Subcutaneous preadipocyte (primary cell): ENCODE data around the gene CAMK2N2. TPM values are rescaled to one million over a fixed set of nuclear protein-coding genes. Genes with fewer than 3 reads are reported as not detected.

Experiments
- small RNA-seq: library from RNA; depleted of rRNA; stranded (forward); fragments of <200 nt; gene quantifications from one replicate; pipeline ENCODE3, GENCODE V24; 2012
- total RNA-seq: library from RNA; depleted of rRNA; stranded (reverse); fragments of >200 nt; gene quantifications from 2 replicates; pipeline ENCODE4 v1.2.3, GENCODE V29; 2012

Gene CAMK2N2
- total RNA-seq = not detected in 2 replicates

GRCh38 chr3:184261270-184261853 is at the start of gene CAMK2N2:
Gene CAMK2N2 (minus strand): TSS chr3:184261553. CDS start chr3:184261285, 268 bp downstream.

GRCh38 chr3:184298759-184299487 is 37.6 kb upstream of the CAMK2N2 start, which contains the start of gene PSMD2:
Gene PSMD2 (plus strand): TSS chr3:184299241. CDS start chr3:184299267, 26 bp downstream.

GRCh38 chr3:184275961-184276910 is 14.9 kb upstream of the CAMK2N2 start, which contains the start of gene ECE2:
Gene ECE2 (plus strand): TSS chr3:184276022. CDS start chr3:184276154, 132 bp downstream.

GRCh38 chr3:184249412-184250166 is 11.8 kb downstream of the CAMK2N2 start, which contains the start of gene EEF1AKMT4:
Gene EEF1AKMT4 (plus strand): TSS chr3:184249672. CDS start chr3:184249695, 23 bp downstream.

GRCh38 chr3:184248454-184249411 is 12.6 kb downstream of the CAMK2N2 start, which contains the start of gene ALG3:
Gene ALG3 (minus strand): TSS chr3:184248962. CDS start chr3:184248940, 22 bp downstream.

GRCh38 chr3:184229394-184230080 is 31.8 kb downstream of the CAMK2N2 start, which contains the start of gene VWA5B2:
Gene VWA5B2 (plus strand): TSS chr3:184229585. CDS start chr3:184230529, 944 bp downstream.

Small RNAs within 50 kb of the gene (small RNA-seq; reads per million reads assigned to genes)
- gene MIR1224 = not detected

Other genes with a start within 250 kb of the CAMK2N2 start
- 13.6 and 16.4 TPM in 2 replicates for gene ABCC5, start 243.7 kb downstream of the CAMK2N2 start, total RNA-seq
- not detected in 2 replicates for gene HTR3D, start 229.8 kb downstream of the CAMK2N2 start, total RNA-seq
- not detected in 2 replicates for gene HTR3C, start 208.5 kb downstream of the CAMK2N2 start, total RNA-seq
- gene HTR3E, start 164.5 kb downstream of the CAMK2N2 start, total RNA-seq = not detected in 2 replicates
- 26.1 and 34.2 TPM in 2 replicates for gene EIF2B5, start 126.2 kb downstream of the CAMK2N2 start, total RNA-seq
- gene DVL3, start 106.2 kb downstream of the CAMK2N2 start, total RNA-seq = 22.8 and 28.5 TPM in 2 replicates
- gene AP2M1, start 86.7 kb downstream of the CAMK2N2 start, total RNA-seq = 359 and 374 TPM in 2 replicates
- gene ABCF3, start 75.4 kb downstream of the CAMK2N2 start, total RNA-seq = 34.6 and 38.2 TPM in 2 replicates
- gene VWA5B2, start 32.0 kb downstream of the CAMK2N2 start, total RNA-seq = not detected in 2 replicates
- 49.3 and 56.6 TPM in 2 replicates for gene ALG3, start 12.6 kb downstream of the CAMK2N2 start, total RNA-seq
- 5.5 and 5.7 TPM in 2 replicates for gene EEF1AKMT4, start 11.9 kb downstream of the CAMK2N2 start, total RNA-seq
- gene ECE2, start 14.5 kb upstream of the CAMK2N2 start, total RNA-seq = not detected in 2 replicates
- 300 and 404 TPM in 2 replicates for gene PSMD2, start 37.7 kb upstream of the CAMK2N2 start, total RNA-seq
- 215 and 293 TPM in 2 replicates for gene EIF4G1, start 53.1 kb upstream of the CAMK2N2 start, total RNA-seq
- 17.2 and 20.6 TPM in 2 replicates for gene FAM131A, start 76.0 kb upstream of the CAMK2N2 start, total RNA-seq
- gene CLCN2, start 100.1 kb upstream of the CAMK2N2 start, total RNA-seq = 5.1 and 5.5 TPM in 2 replicates
- 60.4 and 80.8 TPM in 2 replicates for gene POLR2H, start 100.2 kb upstream of the CAMK2N2 start, total RNA-seq
- under 0.01 and 0.37 TPM in 2 replicates for gene THPO, start 116.7 kb upstream of the CAMK2N2 start, total RNA-seq
- 0.20 and 1.8 TPM in 2 replicates for gene CHRD, start 118.5 kb upstream of the CAMK2N2 start, total RNA-seq